ENCODE results near the gene TTC7B. TPM values are rescaled to one million over a fixed set of nuclear protein-coding genes. Genes with fewer than 3 reads are reported as not detected.

The TTC7B gene
- total and polyA plus RNA-seq, 2 of the 8 experiments (the other 6 are each of a cell fraction or from before 2014, with no cell fraction given), result 23.7 to 34.0 TPM

DNA sequence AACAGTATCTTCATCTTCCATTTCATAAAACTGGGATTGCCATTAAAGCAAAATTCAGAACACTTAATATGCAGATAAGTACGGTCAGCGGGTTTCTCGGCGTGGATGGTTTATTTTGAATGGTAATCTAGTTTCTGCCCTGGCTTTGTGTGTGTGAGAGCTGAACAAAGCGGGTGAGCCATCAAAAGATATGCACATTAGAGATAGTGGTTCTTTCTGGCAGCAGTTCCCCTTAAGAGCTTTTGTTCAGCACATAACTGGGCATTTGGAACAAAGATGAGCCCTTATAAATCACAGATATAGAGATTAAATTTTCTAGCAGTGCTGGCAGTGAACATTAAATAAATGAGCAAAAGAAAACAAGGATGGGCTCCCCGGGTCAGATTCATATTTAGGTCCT is 211.9 kb downstream of the TTC7B start:
- Histone ChIP-seq H3K4me3 (ENCODE audit: extremely low read depth in 1 of 4, insufficient read depth in 2 of 4, low read depth in 3 of 4, low read length in 4 of 4) (peak overlapping the region in 1 of 4 experiments; percentile 36; a peak in 1 of 8 replicates), H4K20me1 (replicated peaks in 1 of 2; ENCODE audit: control insufficient read depth in 1 of 2, insufficient read depth in 2 of 2, low read length in 2 of 2) (no peaks in the 10 kb centered on the region), H3K36me3 (ENCODE audit: control insufficient read depth in 2 of 4, insufficient read depth in 4 of 4, low read length in 3 of 4) (no peaks in the 10 kb centered on the region), H4K91ac (replicated peaks; ENCODE audit: insufficient read length, low read length) (no peak overlapping the region), H3K4me1 (replicated peaks in 1 of 4; ENCODE audit: control insufficient read depth in 3 of 4, insufficient read depth in 4 of 4, low read length in 3 of 4) (peaks cover 12 to 32% (median 26%) of the 10 kb centered on the region in 4 experiments; a peak in 6 of 7 replicates), H2BK12ac (ENCODE audit: low read depth, low read length) (no peak overlapping the region; the same call in 1 of the 2 replicates), H3K18ac (ENCODE audit: extremely low read depth, low read length) (no peak overlapping the region), H3K9ac (replicated peaks in 1 of 4; ENCODE audit: extremely low read depth in 1 of 4, low read depth in 3 of 4, low read length in 3 of 4) (no peak overlapping the region; a peak in 1 of 7 replicates), H4K5ac (ENCODE audit: insufficient read length, low read depth, low read length) (no peak overlapping the region), H3K79me2 (ENCODE audit: control insufficient read depth in 1 of 2, insufficient read depth in 2 of 2, low read length in 2 of 2) (no peaks in the 10 kb centered on the region), H3K23me2 (ENCODE audit: low read depth, low read length) (no peaks in the 10 kb centered on the region), H3K56ac (replicated peaks; ENCODE audit: insufficient read length, low read depth, low read length) (no peak overlapping the region), H3K27ac (ENCODE audit: low read depth, low read length) (no peak overlapping the region), H2BK20ac (ENCODE audit: low read length) (no peak overlapping the region), H3K27me3 (replicated peaks in 1 of 4; ENCODE audit: control insufficient read depth in 3 of 4, extremely low read depth in 1 of 4, insufficient read depth in 3 of 4, low read length in 3 of 4) (no peaks in the 10 kb centered on the region), H3K4me2 (ENCODE audit: insufficient read depth in 1 of 2, low read depth in 2 of 2, low read length in 2 of 2) (peak overlapping the region in 1 of 2 experiments; percentile 16; a peak in 1 of 4 replicates), H2BK15ac (ENCODE audit: low read length) (no peak overlapping the region), H2BK5ac (ENCODE audit: low read depth, low read length) (no peak overlapping the region), H3K4ac (replicated peaks; ENCODE audit: insufficient read length, low read depth, low read length) (no peak overlapping the region), H2AFZ (ENCODE audit: low read length) (no peak overlapping the region), H3K9me3 (ENCODE audit: insufficient read depth in 2 of 2, low read depth in 1 of 2, low read length in 1 of 2) (no peaks in the 10 kb centered on the region), H4K8ac (ENCODE audit: extremely low read depth, insufficient read depth, low read length) (no peak overlapping the region), H3K79me1 (ENCODE audit: low read depth, low read length) (no peaks in the 10 kb centered on the region), H3K14ac (ENCODE audit: insufficient read length) (no peak overlapping the region), H3K23ac (ENCODE audit: insufficient read length) (no peak overlapping the region), H2BK120ac (replicated peaks; ENCODE audit: low read depth, low read length) (no peak overlapping the region), H2AK5ac (ENCODE audit: low read depth, low read length) (no peak overlapping the region)
- POLR2A ChIA-PET (ENCODE audit: partially characterized antibody), result no interaction called here
- no peak for TF ChIP-seq RAD21 (IDR thresholded peaks at IDR 0.05 in 1 of 2, conservative IDR thresholded peaks at IDR 0.05 in 1 of 2; ENCODE audit: low read depth in 2 of 2, low read length in 2 of 2)
- DNase-seq (ENCODE audit: low read depth in 1 of 2, low spot score in 2 of 2), result no peak
- 87% methylated on average over 6 of the region's 6 CpGs; no CpG with 5 or more reads in 1 of the 2 experiments for WGBS, 2 experiments (ENCODE audit: extremely low coverage in 1 of 2, insufficient coverage in 1 of 2, insufficient read length in 1 of 2, insufficient replicate concordance in 2 of 2, low coverage in 1 of 2, low lambda C conversion rate in 2 of 2, missing lambda C conversion rate in 1 of 2)
- no peak for FAIRE-seq
- CTCF ChIA-PET (ENCODE audit: partially characterized antibody), result no interaction called here
